HL-60 (cell line): ENCODE measurements around the gene RHOH.

ENCODE experiments used
- DNase-seq, 2 experiments: peaks; one replicate each; pipeline ENCODE4 v3.0.0-alpha.2; 2010 to 2020; ENCODE audit warnings: low read depth in 1 of 2, low spot score in 1 of 2
- H3K27ac ChIP-seq: fragments of 250-450 bp; sonication (Bioruptor Pico); replicated peaks from 2 replicates; pipeline ENCODE4 v1.5.1; 2020; ENCODE audit warnings: mild to moderate bottlenecking, moderate library complexity
- H3K27me3 ChIP-seq: fragments of 250-450 bp; sonication (Bioruptor Pico); 2 replicates; pipeline ENCODE4 v1.5.1; 2021; ENCODE audit warnings: mild to moderate bottlenecking, moderate library complexity; ENCODE audit not compliant: insufficient read depth, poor library complexity, severe bottlenecking
- H3K4me3 ChIP-seq: replicated peaks from 2 replicates; pipeline ENCODE4 v1.5.1; 2011; ENCODE audit warnings: mild to moderate bottlenecking, control low read depth, low read length; ENCODE audit not compliant: insufficient read depth
- CTCF ChIP-seq: IDR thresholded peaks from one replicate; pipeline ENCODE4 v1.5.1; 2011; ENCODE audit warnings: low read length, control low read depth, inconsistent platforms; ENCODE audit not compliant: insufficient read depth
- GABPA ChIP-seq: IDR thresholded peaks from 2 replicates; pipeline ENCODE4 v1.6.1; 2012; ENCODE audit warnings: low read depth
- POLR2AphosphoS5 ChIP-seq: IDR thresholded peaks from 2 replicates; pipeline ENCODE4 v1.6.1; 2012; ENCODE audit warnings: low read depth
- REST ChIP-seq: IDR thresholded peaks from 2 replicates; pipeline ENCODE4 v1.6.1; 2012; ENCODE audit warnings: low read depth; ENCODE audit not compliant: insufficient replicate concordance
- SPI1 ChIP-seq: IDR thresholded peaks from 2 replicates; pipeline ENCODE4 v1.6.1; 2012; ENCODE audit warnings: low read depth, mild to moderate bottlenecking, borderline replicate concordance

Gene RHOH

GRCh38 chr4:40228497-40229365 is 31.9 kb downstream of the RHOH start:
- Histone ChIP-seq H3K27me3 (no peaks in the 10 kb centered on the region), H3K27ac (no peak overlapping the region), H3K4me3 (no peak overlapping the region)
- no peak for DNase-seq
- TF ChIP-seq SPI1, result no peak
- TF ChIP-seq POLR2AphosphoS5, result no peak

GRCh38 chr4:40231316-40231863 is 34.6 kb downstream of the RHOH start:
- H3K4me3 ChIP-seq, result no peak overlapping the region
- H3K27me3 ChIP-seq, result no peaks in the 10 kb centered on the region
- DNase-seq, result no peak
- TF ChIP-seq GABPA (no peak), CTCF (no peak), SPI1 (no peak), REST (no peak), POLR2AphosphoS5 (no peak)
- H3K27ac ChIP-seq, result no peak overlapping the region

GRCh38 chr4:40232610-40233009 is 35.8 kb downstream of the RHOH start:
- H3K4me3 ChIP-seq, result no peak overlapping the region
- no peak for TF ChIP-seq CTCF
- no peak for TF ChIP-seq REST
- TF ChIP-seq SPI1, result peak; percentile 30; the same call in 1 of the 2 replicates
- no peaks in the 10 kb centered on the region for H3K27me3 ChIP-seq
- DNase-seq, result peak in 1 of 2 experiments; percentile 52
- H3K27ac ChIP-seq, result no peak overlapping the region

- no peak for DNase-seq
- TF ChIP-seq REST (no peak), POLR2AphosphoS5 (no peak), SPI1 (no peak), CTCF (no peak), GABPA (no peak)
- Histone ChIP-seq H3K27ac (no peak overlapping the region), H3K27me3 (no peaks in the 10 kb centered on the region), H3K4me3 (no peak overlapping the region)
These were observed 36.4 kb downstream of the RHOH start for GRCh38 chr4:40233227-40233626.
